GM18868 (cell line): ENCODE data around the gene COMMD8.

ENCODE experiments used
- ATAC-seq: cut with Tn5 transposase; IDR thresholded peaks from one replicate; pipeline ENCODE4 v1.9.1; 2021; ENCODE audit warnings: mild to moderate bottlenecking, moderate library complexity; ENCODE audit not compliant: unreplicated experiment

Gene COMMD8

GRCh38 chr4:47473141-47473750 lies 9.7 kb upstream of the COMMD8 start:
- ATAC-seq: no peak

- no peak for ATAC-seq
Observed at GRCh38 chr4:47471591-47471990, 8.1 kb upstream of the COMMD8 start.

DNA sequence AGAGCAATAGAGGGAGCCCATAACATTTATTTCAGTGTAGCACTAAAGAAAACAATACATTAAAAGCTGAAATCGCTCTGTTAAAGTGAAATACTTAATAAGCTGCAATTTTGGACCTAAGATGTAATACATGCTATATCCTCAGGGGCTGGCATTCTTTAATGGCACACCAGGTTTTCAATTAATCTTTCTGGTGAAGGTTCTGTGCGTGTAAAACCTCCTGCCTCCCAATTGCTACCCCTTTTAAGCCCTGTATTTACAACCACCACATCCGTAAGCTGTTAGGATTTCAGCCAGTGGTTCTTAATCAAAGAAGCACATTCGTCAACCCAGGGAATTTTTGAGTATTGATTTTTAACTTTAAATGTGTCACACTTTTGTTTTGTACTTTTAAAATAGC lies 7.6 kb upstream of the COMMD8 start:
- ATAC-seq: no peak

- ATAC-seq: no peak
Observed at GRCh38 chr4:47469951-47470350, 6.4 kb upstream of the COMMD8 start.

GRCh38 chr4:47468706-47469365 lies 5.3 kb upstream of the COMMD8 start:
- ATAC-seq: no peak

DNA sequence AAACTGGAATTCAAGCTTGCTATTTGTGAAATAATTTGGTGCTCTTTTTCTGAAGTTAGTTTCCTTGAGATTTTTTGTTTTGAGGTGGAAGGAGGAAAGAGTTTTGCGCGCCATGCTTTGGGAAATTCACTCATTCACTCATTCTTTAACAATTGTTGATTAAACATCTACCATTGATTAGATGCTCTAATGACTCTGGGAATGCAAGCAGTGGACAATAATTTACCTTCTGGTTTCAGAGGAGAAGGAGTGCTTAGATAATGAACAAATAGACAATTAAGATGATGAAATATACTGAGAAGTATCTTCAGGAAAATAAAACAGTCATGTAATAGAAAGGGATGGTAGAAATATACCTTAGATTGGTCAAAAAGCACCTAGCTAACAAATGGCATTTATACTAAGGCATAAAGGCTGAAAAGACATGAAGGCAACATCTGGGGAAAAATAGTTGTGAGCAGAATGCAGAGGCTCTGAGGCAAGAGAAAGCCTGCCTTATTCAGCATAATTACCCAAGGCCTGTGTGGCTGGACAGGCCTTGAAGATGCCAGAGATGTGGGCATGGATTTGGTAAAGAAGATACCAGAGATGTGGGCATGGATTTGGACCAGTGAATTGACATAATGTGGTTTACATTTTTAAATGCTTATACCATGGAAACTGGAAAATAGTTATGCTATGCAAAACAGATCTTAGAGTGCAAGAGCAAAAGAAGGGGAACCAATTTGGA lies 2.7 kb upstream of the COMMD8 start:
- ATAC-seq: no peak

DNA sequence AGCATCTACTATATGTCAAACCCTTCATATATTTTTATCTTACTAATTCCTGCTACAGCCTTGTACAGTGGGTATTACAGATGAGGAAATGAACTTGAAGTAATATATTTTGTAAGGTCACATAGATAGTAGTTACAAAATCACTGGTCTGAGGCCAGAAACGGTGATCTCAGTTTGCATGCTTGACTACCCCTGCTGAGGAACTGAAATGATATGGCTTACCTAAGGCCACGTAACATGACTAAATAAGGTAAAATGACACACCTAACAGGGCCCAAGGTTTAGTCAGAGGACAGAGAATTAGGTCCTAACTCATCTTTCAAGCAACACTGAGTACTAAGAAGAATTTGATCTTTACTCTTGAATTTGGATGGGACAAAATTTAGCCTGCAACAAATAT lies 1.5 kb upstream of the COMMD8 start:
- ATAC-seq: peak; percentile 40

DNA sequence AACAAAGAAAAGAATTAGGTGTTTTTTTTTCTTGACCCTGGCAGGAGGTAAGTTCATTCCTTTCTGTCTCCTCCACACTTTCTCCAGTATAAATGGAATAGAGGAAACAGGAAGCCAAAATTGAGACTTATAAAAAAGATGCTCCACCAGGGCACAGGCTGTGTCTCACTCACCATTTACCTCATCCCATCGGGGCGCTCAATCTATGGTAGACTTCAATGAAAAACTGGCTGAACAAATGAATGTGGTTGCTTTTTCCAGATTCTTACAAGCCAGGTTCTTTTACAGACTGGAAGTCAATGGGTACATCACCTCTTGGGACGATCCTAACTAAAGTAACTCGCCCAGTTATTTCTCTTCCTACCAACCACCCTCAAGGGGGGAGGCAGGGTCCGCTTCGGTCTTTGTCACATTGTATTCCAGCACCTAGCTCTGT lies 685 bp downstream of the COMMD8 start:
- peak; percentile 22 for ATAC-seq

DNA sequence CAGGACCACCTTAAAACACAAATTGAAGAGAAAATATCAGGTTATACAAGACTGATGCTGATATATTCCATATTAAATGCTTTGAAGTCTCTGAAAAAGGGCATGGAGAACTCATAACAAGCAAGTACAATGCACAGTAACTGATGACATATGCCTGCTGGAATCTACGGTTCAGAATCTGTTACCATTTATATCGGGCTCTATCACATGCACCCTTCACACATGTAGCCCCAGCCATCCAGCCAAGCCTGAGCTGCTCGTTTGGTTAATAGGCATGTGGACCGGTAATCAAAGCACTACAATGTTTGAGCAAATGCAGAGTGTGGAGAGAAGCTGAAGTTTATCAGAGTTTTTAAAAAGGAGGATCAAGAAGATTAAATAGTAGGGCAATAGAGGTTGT lies 11.8 kb downstream of the COMMD8 start:
- ATAC-seq: no peak

DNA sequence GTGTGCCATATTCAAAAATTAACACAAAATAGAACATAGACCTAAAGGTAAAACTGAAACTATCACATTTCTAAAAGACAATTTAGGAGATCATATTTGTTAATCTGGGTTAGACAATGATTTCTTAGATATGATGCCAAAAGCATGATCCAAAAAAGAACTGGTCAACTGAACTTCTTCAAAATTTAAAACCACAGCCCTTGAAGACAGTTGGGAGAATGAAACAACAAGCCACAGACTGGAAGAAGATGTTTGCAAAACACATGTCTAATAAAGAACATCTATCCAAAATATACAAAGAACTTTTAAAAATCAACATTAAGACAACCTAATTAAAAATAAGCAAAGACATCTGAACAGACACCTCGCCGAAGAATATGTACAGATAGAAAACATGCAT lies 19.5 kb downstream of the COMMD8 start:
- no peak for ATAC-seq

- peak; percentile 80 for ATAC-seq
Observed at GRCh38 chr4:47442980-47443379, 20.5 kb downstream of the COMMD8 start.

DNA sequence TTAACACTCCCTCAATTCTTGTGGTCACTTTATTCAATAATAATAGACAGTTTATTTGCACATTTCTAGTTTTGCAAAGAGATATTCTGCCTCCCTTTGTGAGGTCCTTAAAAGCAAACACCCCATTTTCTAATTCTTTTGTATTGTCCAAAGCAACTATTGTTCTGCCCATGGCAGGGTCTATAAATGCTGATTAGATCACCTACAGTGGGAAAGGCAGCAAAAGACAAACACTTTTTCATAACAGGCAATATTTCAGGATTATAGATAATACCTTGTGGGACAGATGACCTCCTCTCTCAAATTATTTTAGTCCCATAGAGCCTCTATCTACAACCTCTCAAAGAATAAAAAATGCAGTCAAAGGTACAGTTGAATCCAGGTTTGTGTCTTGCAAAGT lies 28.6 kb downstream of the COMMD8 start:
- no peak for ATAC-seq

DNA sequence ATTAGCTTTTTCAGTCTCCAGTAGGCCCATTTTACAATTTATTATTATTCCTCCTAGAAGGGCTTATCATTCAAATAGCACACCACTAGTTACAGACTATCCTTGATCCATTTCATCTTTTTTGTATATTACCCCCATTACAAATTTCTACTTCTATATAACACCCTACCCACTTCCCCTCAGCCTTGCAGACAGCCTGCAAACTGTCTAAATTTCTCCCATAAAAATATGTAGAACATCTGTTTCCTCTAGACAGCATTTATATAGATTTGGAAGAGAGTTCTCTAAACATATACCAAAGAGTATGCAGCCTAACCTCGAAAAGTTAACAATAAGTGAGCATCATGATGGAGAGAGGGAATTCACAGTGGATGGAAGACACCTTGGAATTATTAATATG lies 30.8 kb downstream of the COMMD8 start:
- no peak for ATAC-seq

- ATAC-seq: no peak
Observed at GRCh38 chr4:47427935-47428334, 35.6 kb downstream of the COMMD8 start.

GRCh38 chr4:47425628-47426027 lies 37.9 kb downstream of the COMMD8 start:
- ATAC-seq: no peak

GRCh38 chr4:47419296-47419695 lies 44.2 kb downstream of the COMMD8 start:
- no peak for ATAC-seq

DNA sequence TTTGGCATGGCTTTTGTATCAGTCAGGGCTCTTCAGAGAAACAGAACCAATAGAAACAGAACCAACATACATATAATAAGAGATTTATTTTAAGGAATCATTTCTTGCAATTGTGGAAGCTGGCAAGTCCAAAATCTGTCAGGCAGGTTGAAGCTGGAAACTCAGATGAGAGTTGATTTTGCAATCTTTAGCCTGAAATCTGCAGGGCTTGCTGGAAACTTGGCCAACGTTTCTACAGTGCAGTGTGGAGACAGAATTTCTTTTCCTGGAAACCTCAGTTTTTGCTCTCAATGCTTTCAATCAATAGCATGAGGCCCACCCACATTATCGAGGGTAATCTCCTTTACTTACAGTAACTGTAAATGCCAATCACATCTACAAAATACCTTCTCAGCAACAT lies 45.4 kb downstream of the COMMD8 start:
- no peak for ATAC-seq

- peak; percentile 58 for ATAC-seq
Observed at GRCh38 chr4:47415719-47416118, 47.8 kb downstream of the COMMD8 start.

DNA sequence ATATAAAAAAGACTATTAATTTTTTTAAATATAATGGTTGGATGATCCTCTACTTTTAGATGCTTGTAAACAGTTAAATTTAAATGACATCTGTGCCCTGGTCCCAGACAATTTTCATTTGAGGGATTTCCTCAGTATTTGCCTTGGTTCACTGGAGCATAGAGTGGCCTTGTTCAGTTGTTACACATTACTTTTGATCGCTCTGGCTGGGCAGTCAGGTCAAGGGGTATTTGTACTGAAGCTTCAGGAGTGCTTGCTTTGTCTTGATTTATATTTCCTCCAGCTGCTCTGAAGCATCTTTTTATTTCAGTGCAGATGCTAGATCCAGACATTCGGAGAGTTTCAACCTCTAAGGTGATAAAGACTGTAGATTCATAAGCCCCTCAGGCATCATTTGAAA lies 50.0 kb downstream of the COMMD8 start:
- ATAC-seq: no peak

DNA sequence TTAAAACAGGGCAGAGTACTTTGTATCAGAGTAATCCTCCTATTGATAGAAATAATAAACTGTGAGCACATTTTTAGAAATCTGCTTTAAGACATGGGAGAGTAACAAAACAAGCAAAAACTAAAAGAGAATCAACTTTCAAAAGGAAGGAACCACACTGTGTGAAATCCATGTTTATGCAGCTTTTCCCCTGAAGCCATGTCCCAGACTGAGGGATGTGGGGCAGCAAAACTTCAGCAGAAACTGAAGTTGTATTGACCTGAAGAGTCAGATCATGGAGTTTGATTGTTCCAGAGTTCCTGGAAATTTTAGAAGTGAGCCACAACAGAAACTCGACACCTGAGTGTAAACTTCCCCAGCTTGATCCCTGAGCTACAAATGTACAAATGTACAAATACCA lies 53.2 kb downstream of the COMMD8 start:
- ATAC-seq: no peak

- no peak for ATAC-seq
Observed at GRCh38 chr4:47406408-47406807, 57.1 kb downstream of the COMMD8 start.
